Duodenal mucosa (tissue), 2 donors: ENCODE data around the gene LAIR1.

Source experiments
- H3K27ac ChIP-seq: one replicate; pipeline ENCODE4 v1.7.0; 2013; ENCODE audit warnings: low read depth, low read length
- H3K27me3 ChIP-seq, 2 donors: one replicate each; pipeline ENCODE4 v1.7.0; 2013; ENCODE audit warnings: low read length in 2 of 2, control low read depth in 1 of 2; ENCODE audit not compliant: insufficient read depth in 2 of 2, control insufficient read depth in 1 of 2
- H3K36me3 ChIP-seq, 2 donors: one replicate each; pipeline ENCODE4 v1.7.0; 2013; ENCODE audit warnings: low read length in 2 of 2, control low read depth in 1 of 2; ENCODE audit not compliant: insufficient read depth in 2 of 2, control insufficient read depth in 1 of 2
- H3K4me1 ChIP-seq, 2 donors: one replicate each; pipeline ENCODE4 v1.7.0; 2013; ENCODE audit warnings: low read length in 2 of 2, control low read depth in 1 of 2; ENCODE audit not compliant: insufficient read depth in 2 of 2, control insufficient read depth in 1 of 2
- H3K4me3 ChIP-seq, 2 donors: one replicate each; pipeline ENCODE4 v1.7.0; 2013; ENCODE audit warnings: low read length in 2 of 2, low read depth in 1 of 2
- H3K9ac ChIP-seq, 2 donors: one replicate each; pipeline ENCODE4 v1.7.0; 2013; ENCODE audit warnings: low read length in 2 of 2, low read depth in 1 of 2
- H3K9me3 ChIP-seq, 2 donors: one replicate each; pipeline ENCODE4 v1.7.0; 2013; ENCODE audit warnings: low read length in 2 of 2, control low read depth in 1 of 2; ENCODE audit not compliant: control insufficient read depth in 1 of 2

The LAIR1 gene

DNA sequence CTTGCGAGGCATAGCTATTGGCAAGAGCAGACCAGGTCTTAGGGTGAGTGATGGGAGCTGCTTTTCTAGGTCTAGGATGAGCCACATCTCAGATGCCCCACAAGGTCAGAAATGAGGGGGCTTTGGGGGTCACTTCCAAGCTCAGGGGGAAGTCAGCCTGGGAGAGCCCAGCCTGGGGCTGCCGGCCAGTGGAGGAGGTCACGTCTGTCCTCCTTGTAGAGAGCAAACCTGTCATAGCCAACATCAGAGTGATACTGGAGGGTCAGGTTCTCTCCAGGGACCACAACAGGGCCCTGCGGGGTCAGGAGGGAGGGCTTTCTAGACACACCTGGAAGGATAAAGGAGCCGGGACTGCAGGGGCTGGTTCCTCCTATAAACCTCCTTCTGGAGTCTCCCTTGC is 54.2 kb downstream of the LAIR1 start:
- Histone ChIP-seq H3K9me3 (no peaks in the 10 kb centered on the region), H3K4me3 (no peak overlapping the region), H3K4me1 (no peaks in the 10 kb centered on the region), H3K27me3 (no peaks in the 10 kb centered on the region), H3K27ac (no peak overlapping the region), H3K36me3 (no peaks in the 10 kb centered on the region), H3K9ac (no peak overlapping the region)

DNA sequence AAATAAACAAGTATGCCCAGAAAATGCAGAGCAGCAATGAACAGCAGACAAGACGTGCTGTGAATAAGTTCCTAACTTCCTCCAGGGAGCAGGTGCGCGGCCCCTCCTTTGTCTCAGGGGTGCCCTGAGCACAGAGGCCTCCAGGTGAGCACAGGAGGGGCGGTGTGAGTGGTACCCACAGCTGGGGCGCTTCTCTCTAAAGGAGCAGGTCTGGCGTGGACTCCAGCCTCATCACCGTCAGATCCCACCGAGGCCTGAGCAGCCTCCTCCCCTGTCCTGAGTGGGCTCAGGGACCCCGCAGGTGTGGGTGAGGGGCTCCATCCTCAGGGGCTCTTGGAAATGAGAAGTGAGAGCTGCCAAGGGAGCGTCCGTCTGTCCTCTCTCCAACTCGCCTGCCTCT is 54.9 kb downstream of the LAIR1 start:
- H3K36me3 ChIP-seq: no peaks in the 10 kb centered on the region
- no peak overlapping the region for H3K9ac ChIP-seq
- no peaks in the 10 kb centered on the region for H3K4me1 ChIP-seq
- H3K4me3 ChIP-seq: no peak overlapping the region
- no peak overlapping the region for H3K27ac ChIP-seq
- no peaks in the 10 kb centered on the region for H3K27me3 ChIP-seq
- H3K9me3 ChIP-seq: no peaks in the 10 kb centered on the region

DNA sequence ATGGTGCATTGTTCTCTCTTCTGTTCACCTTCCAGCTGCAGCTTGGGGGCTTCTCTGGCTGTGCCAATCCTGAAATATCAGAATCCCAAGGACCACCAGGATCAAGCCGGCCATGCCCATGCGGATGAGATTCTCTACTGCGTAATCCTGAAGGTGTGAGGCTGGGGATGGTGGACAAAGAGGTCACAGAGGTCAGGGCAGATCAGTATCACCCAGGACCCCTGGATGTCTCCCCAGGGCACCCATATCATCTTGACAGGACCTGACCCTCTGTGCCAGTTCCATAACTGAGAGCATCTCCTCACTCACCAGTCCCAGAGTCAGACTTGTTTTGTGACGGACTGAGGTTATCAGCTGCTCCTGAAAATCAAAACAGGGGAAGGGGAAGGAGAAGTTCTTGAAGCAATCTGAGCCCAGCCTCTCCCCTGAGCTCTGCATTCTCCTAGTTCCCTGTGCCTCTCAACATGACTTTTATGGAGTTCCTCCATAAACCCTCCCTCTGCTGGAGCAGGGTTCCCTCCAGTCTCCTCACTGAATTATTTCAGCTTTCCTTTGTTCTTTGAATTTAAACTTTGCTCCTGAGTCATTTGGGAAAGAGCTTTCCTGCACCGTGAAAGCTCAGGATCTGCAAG is 57.2 kb downstream of the LAIR1 start:
- H3K4me3 ChIP-seq: no peak overlapping the region
- peaks cover 0 to 5% of the 10 kb centered on the region in 2 donors for H3K4me1 ChIP-seq
- no peak overlapping the region for H3K27ac ChIP-seq
- H3K27me3 ChIP-seq: no peaks in the 10 kb centered on the region
- no peaks in the 10 kb centered on the region for H3K36me3 ChIP-seq
- H3K9me3 ChIP-seq: no peaks in the 10 kb centered on the region
- no peak overlapping the region for H3K9ac ChIP-seq

DNA sequence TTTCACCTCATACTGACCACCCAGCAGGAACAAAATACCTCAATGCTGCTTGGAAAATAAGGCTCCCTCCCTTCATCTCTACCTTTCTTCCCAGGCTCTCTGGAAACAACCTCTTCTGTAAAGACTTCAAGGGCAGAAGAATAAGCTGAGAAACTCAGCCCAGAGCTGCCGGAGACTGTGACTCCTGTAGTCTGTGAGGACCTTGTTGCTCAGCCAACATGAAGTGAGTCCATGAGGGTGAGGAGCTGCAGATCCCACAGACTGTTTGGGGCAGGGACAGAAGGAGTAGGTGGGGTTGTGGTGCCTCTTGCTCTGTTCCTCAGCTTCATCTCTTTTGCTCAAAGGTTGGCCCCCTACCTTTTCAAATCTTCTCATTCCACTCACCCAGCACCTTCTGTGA is 59.6 kb downstream of the LAIR1 start:
- Histone ChIP-seq H3K9ac (no peak overlapping the region), H3K4me1 (peaks cover 0 to 5% of the 10 kb centered on the region in 2 donors), H3K36me3 (no peaks in the 10 kb centered on the region), H3K4me3 (no peak overlapping the region), H3K9me3 (no peaks in the 10 kb centered on the region), H3K27ac (no peak overlapping the region), H3K27me3 (no peaks in the 10 kb centered on the region)

DNA sequence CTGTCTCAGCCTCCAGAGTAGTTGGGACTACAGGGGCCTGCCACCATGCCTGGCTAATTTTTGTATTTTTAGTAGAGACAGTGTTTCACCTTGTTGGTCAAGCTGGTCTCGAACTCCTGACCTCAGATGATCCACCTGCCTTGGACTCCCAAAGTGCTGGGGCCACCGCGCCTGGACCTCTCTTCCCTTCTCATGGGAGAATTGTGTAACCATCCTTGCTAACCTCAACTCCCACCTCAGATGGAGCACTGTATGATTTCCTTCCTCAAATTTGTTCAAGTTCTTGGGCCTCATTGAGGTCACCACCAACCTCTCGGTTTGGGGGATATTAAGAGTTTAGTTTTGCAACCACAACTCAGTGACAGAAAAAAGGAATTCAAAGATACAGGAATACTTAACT is 62.5 kb downstream of the LAIR1 start:
- Histone ChIP-seq H3K36me3 (no peaks in the 10 kb centered on the region), H3K27ac (no peak overlapping the region), H3K27me3 (no peaks in the 10 kb centered on the region), H3K4me3 (no peak overlapping the region), H3K4me1 (peaks cover 0 to 5% of the 10 kb centered on the region in 2 donors), H3K9me3 (no peaks in the 10 kb centered on the region), H3K9ac (no peak overlapping the region)
